Heart right ventricle (tissue), 16 donors: ENCODE measurements around the gene GNLY. TPM values are rescaled to one million over a fixed set of nuclear protein-coding genes. Genes with fewer than 3 reads are reported as not detected.
"Not testable (repeated sequence)": the region's sequence is repeated elsewhere in the genome, so short reads cannot be mapped to it uniquely, and the experiment has no call there.

Experiments
- ATAC-seq, 8 donors: fragments of 200-7000 bp; cut with Tn5 transposase; one replicate each; pipeline ENCODE4 v1.9.1; 2020; ENCODE audit warnings: mild to moderate bottlenecking in 8 of 8, moderate library complexity in 8 of 8, moderate number of reproducible peaks in 1 of 8
- DNase-seq, 2 donors: peaks; one replicate each; pipeline ENCODE4 v3.0.0-alpha.2; 2020
- H3K27ac ChIP-seq, 10 donors: fragments of 200-600 bp; sonication (generic) in 2 of 10; one replicate each; pipeline versions ENCODE4 v1.5.0 to v1.8.0; 2020 to 2022; ENCODE audit warnings: mild to moderate bottlenecking in 3 of 10
- H3K27me3 ChIP-seq, 7 donors: fragments of 200-600 bp; one replicate each; pipeline ENCODE4 v1.8.0; 2021 to 2022; ENCODE audit warnings: mild to moderate bottlenecking in 2 of 7
- H3K36me3 ChIP-seq, 9 donors: fragments of 200-600 bp; sonication (generic) in 1 of 9; one replicate each; pipeline versions ENCODE4 v1.5.0 to v1.8.0; 2020 to 2022; ENCODE audit warnings: mild to moderate bottlenecking in 2 of 9
- H3K4me1 ChIP-seq, 9 donors: fragments of 200-600 bp; sonication (generic) in 1 of 9; one replicate each; pipeline versions ENCODE4 v1.5.0 to v1.8.0; 2020 to 2022; ENCODE audit warnings: mild to moderate bottlenecking in 4 of 9
- H3K4me3 ChIP-seq, 10 donors: fragments of 200-600 bp; sonication (generic) in 2 of 10; one replicate each; pipeline versions ENCODE4 v1.5.0 to v1.8.0; 2020 to 2022; ENCODE audit warnings: mild to moderate bottlenecking in 7 of 10, moderate library complexity in 2 of 10
- H3K9me3 ChIP-seq, 11 donors: fragments of 200-600 bp in 10 of 11; sonication (generic) in 2 of 11; one replicate each; pipeline versions ENCODE4 v1.5.0 to v1.8.0; 2013 to 2022; ENCODE audit warnings: mild to moderate bottlenecking in 2 of 11, control low read depth in 1 of 11, moderate library complexity in 1 of 11
- WGBS, 2 donors: extraction: QIAGEN DNeasy Blood & Tissue Kit; methylation state at CpG; one replicate each; pipeline ENCODE4 v1.1.7; 2013; ENCODE audit warnings: inconsistent platforms in 1 of 2; 5-methylcytosine and 5-hydroxymethylcytosine counted together
- intact Hi-C, 10 donors: fragments of 100-400 bp; cut with DNase I; formaldehyde crosslinking; loops; one replicate each; pipeline versions ENCODE4 v1.11.1 to v1.14.2; 2022
- polyA plus RNA-seq, 2 donors: library from polyadenylated mRNA; stranded (reverse); fragments of 200-250 nt; gene quantifications; one replicate each; pipeline ENCODE4 v1.2.3, GENCODE V29; 2013
- total RNA-seq, 10 donors: library from RNA; stranded (reverse); fragmentation: NEBNext Ultra II Directional in 3 of 10; extraction: Animal tissue kit (Norgen Biotek cat#: 25700) in 3 of 10; gene quantifications; one replicate each; pipeline versions ENCODE4 v1.2.1 to v1.2.4, GENCODE V29; 2021 to 2023
- TF ChIP-seq, protein P1 (sequence below), 9 donors: fragments of 200-600 bp; sonication (generic) in 2 of 9; IDR thresholded peaks; one replicate each; pipeline versions ENCODE4 v1.5.0 to v1.8.0; 2021 to 2022; ENCODE audit warnings: antibody characterized with exemption in 9 of 9, mild to moderate bottlenecking in 5 of 9, moderate library complexity in 1 of 9
- donor health status: Arrhythmogenic right ventricular cardiomyopathy.
- donor health status: ischemic (EF 13 %, LVEDD 7.1; RV severe dilation, severe dysfunction).
- donor health status: healthy with polysubstance abuse.
- donor health status: DM: no; HTN: yes; CAD: no.
- donor health status: DM: no; HTN: no; CAD: no.
- donor health status: ischemic (EF 25% LVEDD 6.9; RV normal size, moderate dysfunction).
- donor health status: ischemic (EF 25% LVEDD 5.7; RV mildly dilated, moderate dysfunction).
- donor health status: healthy.
- donor health status: DM: yes; HTN: yes; CAD: no.
- donor health status: Ischemic cardiomyopathy.
- donor health status: ischemic (EF 35%, LVEDD 5.7; RV mildly dilated, moderate dysfunction).
- donor health status: nonischemic (EF 11% LVEDD 7.7; RV severe dilation, severe dysfunction).
- donor health status: DM: yes; HTN: yes; CAD: no.
- donor health status: PGD.
- donor health status: ischemic (EF 29% LVEDD 5.4; RV normal size, mild dysfunction).
- donor health status: nonischemic (EF 23%, LVEDD 6.1; RV moderate dilation, normal function).

The GNLY gene
- total and polyA plus RNA-seq, 12 donors: 0.17 to 43.2 (median 1.2) TPM

DNA sequence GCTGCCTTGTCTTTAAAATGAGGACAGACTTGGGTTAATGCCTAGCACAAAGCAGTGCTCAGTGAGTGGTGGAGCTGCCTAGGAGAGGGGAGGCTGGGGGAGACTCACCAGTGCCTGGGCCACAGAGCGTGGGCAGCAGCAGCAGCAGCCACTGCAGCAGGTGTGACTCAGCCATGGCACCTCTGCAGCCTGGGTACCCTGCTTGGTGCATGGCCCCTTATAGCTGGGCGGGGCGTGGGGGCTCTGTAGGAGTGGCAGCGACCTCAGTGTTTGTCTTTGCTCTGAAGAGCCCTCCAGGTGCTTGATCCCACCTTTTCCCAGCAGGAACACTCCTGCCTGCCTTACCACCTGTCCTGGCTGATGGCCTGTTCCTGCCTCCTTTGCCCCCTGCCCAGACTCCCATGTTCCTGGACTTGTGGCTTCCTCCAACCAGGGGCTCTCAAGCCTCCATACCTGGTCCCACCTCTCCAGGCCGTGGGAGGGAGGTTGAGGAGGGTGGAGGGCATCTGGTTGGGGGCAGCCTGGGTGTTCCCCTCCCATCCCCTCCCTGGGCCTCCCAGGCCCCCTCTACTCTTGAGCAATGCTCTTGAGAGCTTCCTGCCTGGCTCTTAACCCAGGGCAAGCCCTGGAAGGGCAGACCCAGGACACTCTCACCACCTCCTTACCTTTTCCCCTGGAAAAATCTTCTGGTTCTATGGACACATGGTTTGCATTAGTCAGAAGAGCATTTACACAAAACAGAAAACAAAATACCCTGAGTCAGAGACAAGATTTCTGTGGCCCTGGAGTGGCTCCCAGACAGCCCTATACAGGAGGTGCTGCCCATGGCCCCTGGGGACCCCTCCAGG is 25.9 kb upstream of the GNLY start, which contains the start of gene SFTPB:
SFTPB (minus strand) TSS at position 191 of the 848 bp plus-strand sequence; CDS start at position 175, 16 bp downstream.
- TF ChIP-seq, protein P1, sequence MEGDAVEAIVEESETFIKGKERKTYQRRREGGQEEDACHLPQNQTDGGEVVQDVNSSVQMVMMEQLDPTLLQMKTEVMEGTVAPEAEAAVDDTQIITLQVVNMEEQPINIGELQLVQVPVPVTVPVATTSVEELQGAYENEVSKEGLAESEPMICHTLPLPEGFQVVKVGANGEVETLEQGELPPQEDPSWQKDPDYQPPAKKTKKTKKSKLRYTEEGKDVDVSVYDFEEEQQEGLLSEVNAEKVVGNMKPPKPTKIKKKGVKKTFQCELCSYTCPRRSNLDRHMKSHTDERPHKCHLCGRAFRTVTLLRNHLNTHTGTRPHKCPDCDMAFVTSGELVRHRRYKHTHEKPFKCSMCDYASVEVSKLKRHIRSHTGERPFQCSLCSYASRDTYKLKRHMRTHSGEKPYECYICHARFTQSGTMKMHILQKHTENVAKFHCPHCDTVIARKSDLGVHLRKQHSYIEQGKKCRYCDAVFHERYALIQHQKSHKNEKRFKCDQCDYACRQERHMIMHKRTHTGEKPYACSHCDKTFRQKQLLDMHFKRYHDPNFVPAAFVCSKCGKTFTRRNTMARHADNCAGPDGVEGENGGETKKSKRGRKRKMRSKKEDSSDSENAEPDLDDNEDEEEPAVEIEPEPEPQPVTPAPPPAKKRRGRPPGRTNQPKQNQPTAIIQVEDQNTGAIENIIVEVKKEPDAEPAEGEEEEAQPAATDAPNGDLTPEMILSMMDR (IDR thresholded peaks at IDR 0.05): no peak
- H3K27me3 ChIP-seq: no peaks in the 10 kb centered on the region
- WGBS, 2 donors: 91 to 98% methylated on average over 5 of the region's 5 CpGs
- intact Hi-C loops: no loop called here
- no peak within 1 kb of the TSS for H3K27ac ChIP-seq
- ATAC-seq (no peak), DNase-seq (no peak)
- H3K4me1 ChIP-seq: peaks cover 2 to 19% (median 9%) of the 10 kb centered on the region in 9 donors
- no peak within 1 kb of the TSS for H3K4me3 ChIP-seq
- no peaks in the 10 kb centered on the region for H3K9me3 ChIP-seq
- no peaks in the 10 kb centered on the region for H3K36me3 ChIP-seq

DNA sequence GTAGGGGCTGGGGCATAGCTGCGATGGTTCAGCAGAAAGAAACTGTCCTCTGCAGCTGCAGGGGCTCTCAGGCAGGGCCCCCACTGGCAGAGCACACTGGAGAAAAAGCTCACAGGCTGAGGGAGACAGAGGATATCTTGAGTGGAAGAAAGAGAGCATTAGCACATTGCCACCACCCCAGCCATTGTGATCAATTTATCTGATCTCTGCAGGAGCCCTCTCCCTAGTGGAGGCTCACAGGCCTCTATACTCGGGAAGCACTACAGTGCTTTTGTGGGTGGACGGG is 25.4 kb upstream of the GNLY start:
- Histone ChIP-seq H3K9me3 (no peaks in the 10 kb centered on the region), H3K36me3 (no peaks in the 10 kb centered on the region), H3K4me3 (no peak overlapping the region), H3K27ac (no peak overlapping the region), H3K4me1 (peaks cover 0 to 22% (median 3%) of the 10 kb centered on the region in 9 donors), H3K27me3 (no peaks in the 10 kb centered on the region)
- TF ChIP-seq, protein P1 (IDR thresholded peaks at IDR 0.05): no peak
- DNase-seq (no peak), ATAC-seq (no peak)
- intact Hi-C loops: no loop called here
- 83 to 89% methylated on average over 3 of the region's 3 CpGs for WGBS, 2 donors

DNA sequence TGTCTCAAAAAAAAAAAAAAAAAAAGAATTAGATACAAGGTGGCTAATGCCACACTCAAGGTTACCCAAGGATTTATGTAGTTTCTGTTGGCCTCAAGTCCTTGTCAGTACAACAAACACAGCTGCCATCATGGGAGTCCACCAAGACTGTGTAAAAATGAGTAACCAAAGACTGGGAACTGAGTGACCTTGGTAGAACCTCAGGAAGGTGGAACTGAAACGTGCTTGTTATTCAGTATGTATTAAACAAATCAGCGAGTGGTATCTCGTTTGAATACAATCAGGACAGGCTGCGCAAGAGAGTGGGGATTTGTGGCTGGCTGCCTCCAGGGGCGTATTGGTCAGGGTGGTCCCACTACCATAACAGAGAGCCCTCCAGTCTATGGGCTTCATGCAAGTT is 24.6 kb upstream of the GNLY start:
- TF ChIP-seq, protein P1 (IDR thresholded peaks at IDR 0.05): no peak
- no peak overlapping the region for H3K4me3 ChIP-seq
- WGBS, 2 donors: 70 to 82% methylated on average over 5 of the region's 5 CpGs

DNA sequence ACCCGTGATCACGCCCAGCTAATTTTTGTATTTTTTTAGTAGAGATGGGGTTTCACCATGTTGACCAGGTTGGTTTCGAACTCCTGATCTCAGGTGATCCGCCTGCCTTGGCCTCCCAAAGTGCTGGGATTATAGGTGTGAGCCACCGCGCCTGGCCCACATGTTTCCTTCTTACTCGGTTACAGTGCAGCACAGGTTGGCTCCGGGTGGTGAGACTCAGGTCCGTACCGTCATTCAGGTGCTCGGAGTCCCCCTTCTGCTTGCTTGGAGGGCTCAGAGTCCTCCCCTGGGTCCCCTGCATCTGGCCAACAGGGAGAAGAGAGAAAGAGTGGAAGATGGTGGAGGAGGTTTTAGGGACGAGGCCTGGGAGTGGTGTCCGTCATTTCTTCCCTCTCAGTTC is 23.7 kb upstream of the GNLY start:
- H3K4me3 ChIP-seq, H3K9me3 ChIP-seq, ATAC-seq, H3K27me3 ChIP-seq, H3K36me3 ChIP-seq, H3K27ac ChIP-seq, DNase-seq: not testable (repeated sequence)
- intact Hi-C loops: loop anchor here in 1 of 10 donors (10.0 kb wide), 1 partner anchor 54 kb away; no protein-coding TSS in a partner anchor
- peaks cover 0 to 37% (median 0%) of the 10 kb centered on the region in 9 donors for H3K4me1 ChIP-seq
- 92 to 94% methylated on average over 13 of the region's 13 CpGs for WGBS, 2 donors

More for the DNA sequence above, 24.6 kb upstream of the GNLY start:
- ATAC-seq (no peak), DNase-seq (no peak)
- H3K27ac ChIP-seq: no peak overlapping the region
- H3K27me3 ChIP-seq: no peaks in the 10 kb centered on the region
- intact Hi-C loops: no loop called here
- H3K4me1 ChIP-seq: peaks cover 0 to 30% (median 0%) of the 10 kb centered on the region in 9 donors
- H3K9me3 ChIP-seq: no peaks in the 10 kb centered on the region
- H3K36me3 ChIP-seq: no peaks in the 10 kb centered on the region

DNA sequence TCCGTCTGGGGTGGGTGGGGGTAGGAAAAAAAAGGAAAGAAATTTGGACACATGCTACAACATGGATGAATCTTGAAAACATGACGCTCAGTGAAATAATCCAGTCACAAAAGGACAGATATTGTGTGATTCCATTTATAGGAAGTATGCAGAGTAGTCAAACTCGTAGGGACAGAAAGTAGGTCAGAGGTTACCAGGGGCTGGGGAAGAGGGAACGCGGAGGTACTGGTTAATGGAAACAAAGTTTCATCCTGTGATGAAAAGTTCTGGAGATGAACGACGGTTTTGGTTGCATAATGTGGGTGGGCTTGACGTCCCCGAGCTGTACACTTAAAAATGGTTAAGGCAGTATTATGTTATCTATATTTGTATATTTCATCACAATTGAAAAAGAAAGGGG is 21.7 kb upstream of the GNLY start:
- WGBS, 2 donors: 61 to 70% methylated on average over 9 of the region's 9 CpGs
- intact Hi-C loops: loop anchor here in 1 of 10 donors (10.0 kb wide), 1 partner anchor 52 kb away; no protein-coding TSS in a partner anchor
- H3K9me3 ChIP-seq: no peaks in the 10 kb centered on the region
- no peak overlapping the region for H3K27ac ChIP-seq
- peaks cover 0 to 38% (median 0%) of the 10 kb centered on the region in 9 donors for H3K4me1 ChIP-seq
- H3K27me3 ChIP-seq: no peaks in the 10 kb centered on the region
- DNase-seq (no peak), ATAC-seq (peak in 1 of 8 donors; percentile 30)
- no peaks in the 10 kb centered on the region for H3K36me3 ChIP-seq
- TF ChIP-seq, protein P1 (IDR thresholded peaks at IDR 0.05): no peak
- no peak overlapping the region for H3K4me3 ChIP-seq
